Measurements from ENCODE around the gene CORO6.

- TF ChIP-seq EZH2 (IDR thresholded peaks at IDR 0.05; ENCODE audit: insufficient read depth, poor library complexity, severe bottlenecking) (no peak), EZH2phosphoT487 (IDR thresholded peaks at IDR 0.05; ENCODE audit: insufficient read depth, low read depth) (no peak)
These were observed 32.9 kb downstream of the CORO6 start, which contains the start of gene GIT1 for GRCh38 chr17:29589524-29590410.

Data from GM23248 (cell line).